ENCODE results near the gene EHBP1. TPM values are rescaled to one million over a fixed set of nuclear protein-coding genes. Genes with fewer than 3 reads are reported as not detected.

EHBP1 gene
- total RNA-seq, 2 experiments from 2014 or later, result 21.4 to 22.3 TPM

DNA sequence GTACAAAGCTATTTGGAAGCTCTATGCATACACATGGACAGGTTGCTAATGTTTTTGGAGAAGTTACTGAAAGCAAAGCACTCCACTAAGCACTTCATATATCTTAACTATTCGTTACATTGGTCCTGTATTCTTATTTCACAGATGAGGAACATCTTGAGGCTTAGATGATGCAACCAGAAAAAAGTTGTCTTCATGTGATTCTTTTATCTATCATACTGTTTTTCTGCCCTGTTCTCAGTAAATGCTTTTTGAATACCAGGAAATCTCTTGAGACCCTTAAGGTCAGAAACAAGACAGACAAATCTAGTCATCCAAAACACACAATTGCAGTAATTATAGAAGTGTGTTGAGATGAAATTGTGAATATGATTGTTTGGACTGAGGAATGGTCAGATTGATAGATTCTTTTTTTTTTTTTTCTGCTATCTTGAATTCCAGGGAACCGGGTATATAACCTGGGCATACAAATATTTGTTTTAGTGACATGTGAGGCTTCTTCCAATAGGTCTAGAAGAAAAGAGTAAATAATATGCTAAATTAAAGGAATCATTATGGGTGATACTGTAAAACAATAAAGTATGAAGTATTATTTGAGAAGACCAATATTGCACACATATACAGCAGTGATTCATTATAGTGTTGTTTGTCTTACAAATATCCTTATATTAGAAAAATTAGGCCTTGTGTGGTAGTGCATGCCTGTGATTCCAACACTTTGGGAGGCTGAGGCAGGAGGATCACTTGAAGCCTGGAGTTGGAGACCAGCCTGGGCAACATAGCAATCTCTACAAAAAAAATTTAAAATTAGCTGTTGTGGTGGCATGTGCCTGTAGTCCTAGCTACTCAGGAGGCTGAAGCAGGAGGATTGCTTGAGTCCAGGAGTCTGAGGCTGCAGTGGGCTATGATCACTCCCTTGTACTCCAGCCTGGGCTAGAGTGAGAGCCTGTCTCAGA, 33.7 kb downstream of the EHBP1 start:
- intact Hi-C loops (cut with DNase I, micrococcal nuclease), result no loop called here
- H3K27me3 ChIP-seq (ENCODE audit: control insufficient read depth in 1 of 2, insufficient read depth in 2 of 2, low read length in 2 of 2), result no peaks in the 10 kb centered on the region
- Mint-ChIP-seq H3K36me3 (ENCODE audit: low read depth) (no peaks in the 10 kb centered on the region), H3K27me3 (no peaks in the 10 kb centered on the region), H3K4me3 (no peak overlapping the region), H3K27ac (no peak overlapping the region), H3K9me3 (no peaks in the 10 kb centered on the region), H3K4me1 (ENCODE audit: low read depth) (peaks cover 45% of the 10 kb centered on the region)
- no peaks in the 10 kb centered on the region for H3K4me1 ChIP-seq (ENCODE audit: insufficient read depth, low read length)
- H3K27ac ChIP-seq (ENCODE audit: low read depth in 1 of 2, low read length in 2 of 2), result no peak overlapping the region
- DNase-seq, result no peak
- POLR2A ChIA-PET, result no interaction called here
- TF ChIP-seq, protein P1, sequence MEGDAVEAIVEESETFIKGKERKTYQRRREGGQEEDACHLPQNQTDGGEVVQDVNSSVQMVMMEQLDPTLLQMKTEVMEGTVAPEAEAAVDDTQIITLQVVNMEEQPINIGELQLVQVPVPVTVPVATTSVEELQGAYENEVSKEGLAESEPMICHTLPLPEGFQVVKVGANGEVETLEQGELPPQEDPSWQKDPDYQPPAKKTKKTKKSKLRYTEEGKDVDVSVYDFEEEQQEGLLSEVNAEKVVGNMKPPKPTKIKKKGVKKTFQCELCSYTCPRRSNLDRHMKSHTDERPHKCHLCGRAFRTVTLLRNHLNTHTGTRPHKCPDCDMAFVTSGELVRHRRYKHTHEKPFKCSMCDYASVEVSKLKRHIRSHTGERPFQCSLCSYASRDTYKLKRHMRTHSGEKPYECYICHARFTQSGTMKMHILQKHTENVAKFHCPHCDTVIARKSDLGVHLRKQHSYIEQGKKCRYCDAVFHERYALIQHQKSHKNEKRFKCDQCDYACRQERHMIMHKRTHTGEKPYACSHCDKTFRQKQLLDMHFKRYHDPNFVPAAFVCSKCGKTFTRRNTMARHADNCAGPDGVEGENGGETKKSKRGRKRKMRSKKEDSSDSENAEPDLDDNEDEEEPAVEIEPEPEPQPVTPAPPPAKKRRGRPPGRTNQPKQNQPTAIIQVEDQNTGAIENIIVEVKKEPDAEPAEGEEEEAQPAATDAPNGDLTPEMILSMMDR (IDR thresholded peaks at IDR 0.05), result no peak
- H3K4me3 ChIP-seq (ENCODE audit: low read length), result no peak overlapping the region
- CTCF ChIA-PET, result no interaction called here
- no peaks in the 10 kb centered on the region for H3K9me3 ChIP-seq (ENCODE audit: control insufficient read depth in 1 of 2, insufficient read depth in 1 of 2, low read length in 2 of 2)
- no peak for ATAC-seq (ENCODE audit: poor library complexity)
- no peaks in the 10 kb centered on the region for H3K36me3 ChIP-seq (ENCODE audit: insufficient read depth, low read length)

DNA sequence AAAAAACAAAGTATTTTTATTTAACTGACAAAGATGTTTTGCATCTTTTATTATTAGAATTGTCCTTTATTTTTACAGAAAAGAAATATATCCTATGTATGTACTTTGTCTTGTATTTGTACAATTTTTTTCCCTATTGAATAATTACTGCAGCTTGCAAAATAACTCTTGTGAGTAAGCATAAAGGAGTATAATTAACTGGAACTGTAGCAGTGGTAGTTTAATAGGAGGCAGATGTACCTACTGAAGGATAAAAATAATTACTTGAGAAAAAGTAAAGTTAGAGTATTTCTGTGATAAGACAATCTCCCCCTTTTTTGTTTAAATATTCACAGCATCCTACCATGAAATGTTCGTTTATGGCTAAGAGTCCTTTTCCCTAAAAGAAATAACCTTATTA, 34.7 kb downstream of the EHBP1 start:
- no peak overlapping the region for H3K4me3 ChIP-seq (ENCODE audit: low read length)
- Mint-ChIP-seq H3K4me3 (no peak overlapping the region), H3K4me1 (ENCODE audit: low read depth) (peaks cover 51% of the 10 kb centered on the region), H3K36me3 (ENCODE audit: low read depth) (no peaks in the 10 kb centered on the region), H3K27me3 (no peaks in the 10 kb centered on the region), H3K27ac (no peak overlapping the region), H3K9me3 (no peaks in the 10 kb centered on the region)
- ChIA-PET CTCF (no interaction called here), POLR2A (no interaction called here)
- intact Hi-C loops (cut with DNase I, micrococcal nuclease), result no loop called here
- H3K27me3 ChIP-seq (ENCODE audit: control insufficient read depth in 1 of 2, insufficient read depth in 2 of 2, low read length in 2 of 2), result no peaks in the 10 kb centered on the region
- DNase-seq (no peak), ATAC-seq (ENCODE audit: poor library complexity) (no peak)
- H3K27ac ChIP-seq (ENCODE audit: low read depth in 1 of 2, low read length in 2 of 2), result no peak overlapping the region
- no peaks in the 10 kb centered on the region for H3K36me3 ChIP-seq (ENCODE audit: insufficient read depth, low read length)
- no peaks in the 10 kb centered on the region for H3K4me1 ChIP-seq (ENCODE audit: insufficient read depth, low read length)
- TF ChIP-seq, protein P1 (IDR thresholded peaks at IDR 0.05), result no peak
- H3K9me3 ChIP-seq (ENCODE audit: control insufficient read depth in 1 of 2, insufficient read depth in 1 of 2, low read length in 2 of 2), result no peaks in the 10 kb centered on the region

DNA sequence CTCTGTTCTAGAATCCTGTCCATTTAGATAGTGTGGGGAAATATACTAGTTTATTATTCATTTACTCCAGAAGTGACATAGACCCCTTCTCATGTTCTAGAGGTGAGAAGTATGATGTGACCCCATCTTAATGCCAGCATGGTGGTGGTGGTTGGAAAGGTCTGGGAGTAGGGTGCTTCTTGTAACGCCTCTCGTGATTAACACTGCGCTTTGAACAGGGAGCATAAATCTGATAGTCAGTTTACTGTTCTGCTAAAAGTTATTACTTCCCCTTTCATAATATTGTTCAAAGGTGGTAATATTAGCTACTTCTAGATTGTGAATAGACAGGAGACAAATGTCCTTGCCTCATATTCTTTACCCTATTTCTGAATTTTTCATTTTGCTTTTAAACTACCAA, 35.6 kb downstream of the EHBP1 start:
- H3K27ac ChIP-seq (ENCODE audit: low read depth in 1 of 2, low read length in 2 of 2), result no peak overlapping the region
- Mint-ChIP-seq H3K27ac (no peak overlapping the region), H3K36me3 (ENCODE audit: low read depth) (no peaks in the 10 kb centered on the region), H3K4me1 (ENCODE audit: low read depth) (peaks cover 45% of the 10 kb centered on the region), H3K4me3 (no peak overlapping the region), H3K9me3 (no peaks in the 10 kb centered on the region), H3K27me3 (no peaks in the 10 kb centered on the region)
- H3K4me1 ChIP-seq (ENCODE audit: insufficient read depth, low read length), result no peaks in the 10 kb centered on the region
- intact Hi-C loops (cut with DNase I, micrococcal nuclease), result no loop called here
- no peaks in the 10 kb centered on the region for H3K36me3 ChIP-seq (ENCODE audit: insufficient read depth, low read length)
- DNase-seq (no peak), ATAC-seq (ENCODE audit: poor library complexity) (no peak)
- CTCF ChIA-PET, result no interaction called here
- TF ChIP-seq, protein P1 (IDR thresholded peaks at IDR 0.05), result no peak
- POLR2A ChIA-PET, result no interaction called here
- H3K4me3 ChIP-seq (ENCODE audit: low read length), result no peak overlapping the region
- no peaks in the 10 kb centered on the region for H3K27me3 ChIP-seq (ENCODE audit: control insufficient read depth in 1 of 2, insufficient read depth in 2 of 2, low read length in 2 of 2)
- H3K9me3 ChIP-seq (ENCODE audit: control insufficient read depth in 1 of 2, insufficient read depth in 1 of 2, low read length in 2 of 2), result no peaks in the 10 kb centered on the region

All from CD4-positive, alpha-beta T cell (primary cell).